Epithelial cell of proximal tubule (primary cell): ENCODE data around the gene SLC2A1. TPM values are rescaled to one million over a fixed set of nuclear protein-coding genes. Genes with fewer than 3 reads are reported as not detected.

Experiments
- DNase-seq: peaks from one replicate; pipeline ENCODE4 v3.0.0-alpha.2; 2011; ENCODE audit warnings: low read depth
- H3K4me3 ChIP-seq: 2 replicates; pipeline ENCODE4 v1.5.1; 2011; ENCODE audit warnings: low read depth, mild to moderate bottlenecking, low read length
- total RNA-seq: library from RNA; depleted of rRNA; stranded (reverse); fragments of >200 nt; gene quantifications from 2 replicates; pipeline ENCODE4 v1.2.3, GENCODE V29; 2015
- TF ChIP-seq, protein P1 (sequence below): conservative IDR thresholded peaks from 2 replicates; pipeline ENCODE4 v1.5.1; 2012; ENCODE audit warnings: low read depth, mild to moderate bottlenecking, low read length

Gene SLC2A1
- total RNA-seq, 1 donor from 2014 or later, result 598 TPM

DNA sequence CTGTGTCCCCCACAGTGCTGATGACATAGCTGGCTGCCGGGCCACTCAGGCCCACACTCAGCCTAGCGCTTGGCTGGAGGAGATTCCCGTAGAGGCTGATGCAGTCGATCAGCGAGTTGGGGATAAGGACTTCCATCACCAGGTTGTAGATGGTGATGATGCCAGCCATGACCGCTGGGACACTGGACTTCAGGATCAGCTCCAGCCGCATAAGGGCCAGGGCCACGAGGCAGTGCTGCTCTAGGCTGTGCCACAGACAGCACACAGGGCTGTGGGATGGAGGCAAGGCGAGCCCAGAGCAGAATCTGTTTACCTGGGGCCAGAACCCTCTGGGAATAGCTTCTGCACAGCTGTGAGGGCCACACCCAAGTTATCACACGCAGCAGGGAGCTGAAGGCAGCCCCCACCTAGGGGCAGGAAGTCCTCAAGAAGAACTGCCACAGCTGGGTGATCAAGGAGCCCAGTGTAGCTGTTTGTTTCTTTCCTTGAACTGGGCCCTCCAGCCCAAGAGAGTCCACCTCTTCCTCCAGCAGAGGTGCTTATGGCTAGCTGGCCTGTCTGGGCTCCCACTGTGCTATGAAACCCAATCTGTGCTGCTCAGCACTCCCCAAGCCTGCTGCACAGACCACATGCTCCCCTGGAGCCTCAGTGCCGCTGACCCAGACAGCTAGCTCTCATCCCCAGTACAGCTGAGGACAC lies 6.2 kb downstream of the SLC2A1 start:
- H3K4me3 ChIP-seq, result no peak overlapping the region
- TF ChIP-seq, protein P1, sequence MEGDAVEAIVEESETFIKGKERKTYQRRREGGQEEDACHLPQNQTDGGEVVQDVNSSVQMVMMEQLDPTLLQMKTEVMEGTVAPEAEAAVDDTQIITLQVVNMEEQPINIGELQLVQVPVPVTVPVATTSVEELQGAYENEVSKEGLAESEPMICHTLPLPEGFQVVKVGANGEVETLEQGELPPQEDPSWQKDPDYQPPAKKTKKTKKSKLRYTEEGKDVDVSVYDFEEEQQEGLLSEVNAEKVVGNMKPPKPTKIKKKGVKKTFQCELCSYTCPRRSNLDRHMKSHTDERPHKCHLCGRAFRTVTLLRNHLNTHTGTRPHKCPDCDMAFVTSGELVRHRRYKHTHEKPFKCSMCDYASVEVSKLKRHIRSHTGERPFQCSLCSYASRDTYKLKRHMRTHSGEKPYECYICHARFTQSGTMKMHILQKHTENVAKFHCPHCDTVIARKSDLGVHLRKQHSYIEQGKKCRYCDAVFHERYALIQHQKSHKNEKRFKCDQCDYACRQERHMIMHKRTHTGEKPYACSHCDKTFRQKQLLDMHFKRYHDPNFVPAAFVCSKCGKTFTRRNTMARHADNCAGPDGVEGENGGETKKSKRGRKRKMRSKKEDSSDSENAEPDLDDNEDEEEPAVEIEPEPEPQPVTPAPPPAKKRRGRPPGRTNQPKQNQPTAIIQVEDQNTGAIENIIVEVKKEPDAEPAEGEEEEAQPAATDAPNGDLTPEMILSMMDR, result no peak
- DNase-seq, result no peak

DNA sequence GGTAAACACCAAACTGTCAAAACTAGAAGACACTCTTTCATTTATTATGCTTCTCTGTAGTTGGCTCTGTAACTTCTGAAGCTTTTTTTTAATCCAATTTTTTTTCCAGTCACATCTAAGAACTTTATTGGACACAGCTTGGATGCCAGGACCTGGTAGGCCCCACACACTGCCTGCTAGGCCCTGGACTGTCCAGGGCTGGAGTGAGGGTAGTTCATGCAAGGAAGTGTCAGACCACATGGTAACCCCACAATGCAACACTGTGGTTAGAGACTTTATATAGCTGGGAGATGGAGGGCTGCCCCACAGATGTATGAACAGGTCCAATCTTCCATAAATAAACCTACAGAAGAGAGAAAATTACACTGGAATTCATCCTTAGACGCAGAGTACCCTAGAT lies 7.1 kb downstream of the SLC2A1 start:
- no peak for DNase-seq
- no peak overlapping the region for H3K4me3 ChIP-seq
- TF ChIP-seq, protein P1, result no peak

DNA sequence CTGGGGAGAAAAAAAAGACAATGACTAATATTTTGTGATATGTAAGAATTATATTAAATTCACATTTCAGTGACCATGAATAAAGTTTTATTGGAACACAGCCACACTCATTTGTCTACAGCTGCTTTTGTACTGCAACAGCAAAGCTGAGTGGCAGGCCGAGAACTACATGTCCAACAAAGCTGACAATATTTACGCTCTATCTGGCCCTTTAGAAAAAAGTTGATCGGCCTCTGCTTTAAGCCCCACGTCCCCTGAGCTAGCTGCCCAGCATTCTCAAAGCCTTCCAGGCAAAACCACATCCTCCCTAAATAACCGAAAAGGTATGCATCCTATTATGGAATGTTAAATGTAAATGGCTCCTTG lies 8.6 kb downstream of the SLC2A1 start:
- no peak overlapping the region for H3K4me3 ChIP-seq
- DNase-seq, result no peak
- TF ChIP-seq, protein P1, result no peak

DNA sequence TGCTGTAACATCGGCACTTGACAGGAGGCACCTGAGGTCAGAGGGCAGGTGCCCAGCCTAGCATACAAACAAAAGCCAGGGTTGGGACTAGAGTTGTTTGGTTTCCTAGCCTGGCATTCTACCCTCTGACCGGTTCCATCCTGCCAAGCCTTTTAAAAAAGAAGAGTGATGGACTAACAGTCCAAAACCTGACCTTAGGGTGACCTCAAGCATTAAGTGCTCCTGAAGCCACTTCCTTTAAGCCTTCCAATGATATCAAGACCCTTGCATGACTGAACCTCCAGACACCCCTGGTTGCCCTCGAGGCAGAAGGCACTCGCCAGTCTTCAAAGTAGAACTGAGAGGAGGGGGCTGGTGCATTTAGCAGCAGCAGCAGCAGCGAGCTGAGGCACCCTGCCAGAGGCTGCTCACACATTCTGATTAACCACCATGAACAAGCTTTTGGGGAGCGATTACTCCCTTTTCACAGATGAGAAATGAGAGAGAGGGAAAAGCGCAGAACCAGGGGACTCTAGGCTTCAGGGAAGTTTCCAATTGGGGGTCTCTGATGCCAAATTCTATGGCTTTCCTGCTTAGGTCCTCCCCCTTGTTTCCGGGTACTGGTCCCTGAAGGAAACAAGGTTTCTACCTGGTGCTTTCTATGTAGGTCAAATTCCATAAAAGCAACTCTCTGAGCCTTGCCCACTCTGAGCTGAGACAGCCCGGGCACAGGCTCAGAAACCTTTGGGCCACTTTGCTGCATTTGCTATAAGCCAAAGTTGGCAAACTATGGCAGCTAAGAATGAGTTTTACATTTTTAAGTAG lies 9.2 kb downstream of the SLC2A1 start:
- TF ChIP-seq, protein P1, result no peak
- DNase-seq, result no peak
- peak overlapping the region; percentile 3 for H3K4me3 ChIP-seq

DNA sequence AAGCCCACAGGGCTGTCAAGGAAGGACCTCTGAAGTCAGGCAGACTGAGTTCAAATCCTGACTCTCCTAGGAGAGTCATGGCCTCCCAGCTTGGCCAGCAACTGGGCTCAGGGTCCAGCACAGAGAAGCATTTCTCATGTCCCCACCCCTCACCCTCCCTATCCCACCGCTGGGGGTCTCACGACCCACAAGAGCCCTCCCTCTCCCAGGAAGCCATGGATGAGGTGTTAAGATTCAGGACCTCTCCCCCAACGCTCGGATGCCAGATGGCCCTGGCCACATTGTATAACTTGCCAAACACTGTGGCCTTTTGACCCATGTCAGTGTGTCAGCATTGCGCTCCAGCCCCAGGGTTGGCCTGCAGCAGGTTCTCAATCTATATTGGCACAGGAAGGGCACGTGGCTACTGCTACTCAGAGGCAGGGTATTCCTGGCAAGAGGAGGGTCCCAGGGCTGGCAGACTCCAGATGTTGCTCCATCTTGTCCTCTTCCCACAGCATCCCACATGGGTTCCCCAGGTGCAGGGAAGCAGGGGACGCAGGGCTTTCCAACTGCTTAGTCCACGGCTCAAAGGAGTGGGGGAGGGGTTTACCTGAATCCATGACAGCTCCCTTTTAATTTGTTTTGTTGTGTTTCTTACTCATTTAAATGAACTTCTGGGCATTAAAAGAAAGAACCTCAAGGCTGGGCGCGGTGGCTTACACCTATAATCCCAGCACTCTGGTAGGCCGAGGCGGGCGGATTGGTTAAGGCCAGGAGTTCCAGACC lies 10.5 kb downstream of the SLC2A1 start:
- TF ChIP-seq, protein P1, result no peak
- DNase-seq, result no peak
- no peak overlapping the region for H3K4me3 ChIP-seq

DNA sequence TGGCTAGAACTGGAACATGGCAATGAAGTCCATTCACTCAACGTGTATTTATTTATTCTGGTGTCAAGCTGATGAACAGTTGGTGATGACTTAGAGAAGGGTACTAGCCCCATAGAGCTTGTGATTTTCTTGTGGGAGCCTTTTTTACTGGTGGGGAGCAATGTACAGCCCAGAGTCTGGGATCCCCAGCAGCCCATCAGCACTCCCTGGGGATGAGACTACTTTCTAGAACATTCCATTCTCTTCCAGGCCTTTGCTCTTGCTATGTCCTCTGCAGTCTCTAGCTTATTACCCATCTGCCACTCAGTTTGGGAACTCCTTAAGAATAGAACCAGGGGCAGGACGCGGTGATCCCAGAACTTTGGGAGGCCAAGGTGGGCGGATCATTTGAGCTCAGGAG lies 11.6 kb downstream of the SLC2A1 start:
- TF ChIP-seq, protein P1, result no peak
- H3K4me3 ChIP-seq, result no peak overlapping the region
- no peak for DNase-seq
